Measurements from ENCODE around the gene ESR2.
A peak's percentile ranks its signal among the peaks of the same experiment; 100 is the strongest.
"Not testable (repeated sequence)": the region's sequence is repeated elsewhere in the genome, so short reads cannot be mapped to it uniquely, and the experiment has no call there.

The ESR2 gene

GRCh38 chr14:64081174-64081746 lies 212.9 kb downstream of the ESR2 start:
- no peak for DNase-seq (ENCODE audit: low read depth)

GRCh38 chr14:64080452-64080851 lies 213.7 kb downstream of the ESR2 start:
- no peak for DNase-seq (ENCODE audit: low read depth)

GRCh38 chr14:64075613-64076005 lies 218.6 kb downstream of the ESR2 start:
- DNase-seq (ENCODE audit: low read depth) = no peak

- DNase-seq (ENCODE audit: low read depth) = peak; percentile 19
Measured at GRCh38 chr14:64074961-64075612, 219.1 kb downstream of the ESR2 start.

GRCh38 chr14:64069634-64070359 lies 224.4 kb downstream of the ESR2 start:
- no peak for DNase-seq (ENCODE audit: low read depth)

GRCh38 chr14:64064447-64064846 lies 229.7 kb downstream of the ESR2 start:
- no peak for DNase-seq (ENCODE audit: low read depth)

GRCh38 chr14:64062381-64063115 lies 231.6 kb downstream of the ESR2 start:
- no peak for DNase-seq (ENCODE audit: low read depth)

GRCh38 chr14:64061706-64062105 lies 232.5 kb downstream of the ESR2 start:
- DNase-seq (ENCODE audit: low read depth) = no peak

GRCh38 chr14:64061115-64061514 lies 233.1 kb downstream of the ESR2 start:
- DNase-seq (ENCODE audit: low read depth) = no peak

GRCh38 chr14:64060648-64061096 lies 233.5 kb downstream of the ESR2 start:
- no peak for DNase-seq (ENCODE audit: low read depth)

GRCh38 chr14:64060199-64060545 lies 234.0 kb downstream of the ESR2 start:
- no peak for DNase-seq (ENCODE audit: low read depth)

GRCh38 chr14:64059454-64060198 lies 234.5 kb downstream of the ESR2 start:
- no peak for DNase-seq (ENCODE audit: low read depth)

GRCh38 chr14:64053694-64054669 lies 240.2 kb downstream of the ESR2 start:
- peak; percentile 45 for DNase-seq (ENCODE audit: low read depth)

- no peak for DNase-seq (ENCODE audit: low read depth)
Measured at GRCh38 chr14:64049616-64050381, 244.4 kb downstream of the ESR2 start.

- DNase-seq (ENCODE audit: low read depth) = no peak
Measured at GRCh38 chr14:64045091-64045490, 249.1 kb downstream of the ESR2 start.

- DNase-seq (ENCODE audit: low read depth) = not testable (repeated sequence)
Measured at GRCh38 chr14:64043296-64043695, 250.9 kb downstream of the ESR2 start.

- DNase-seq (ENCODE audit: low read depth) = no peak
Measured at GRCh38 chr14:64040044-64040443, 254.1 kb downstream of the ESR2 start.

- DNase-seq (ENCODE audit: low read depth) = no peak
Measured at GRCh38 chr14:64038841-64039542, 255.2 kb downstream of the ESR2 start.

Measured in HS-5 (cell line).